ENCODE measurements around the gene ERICH6.

ERICH6 gene

DNA sequence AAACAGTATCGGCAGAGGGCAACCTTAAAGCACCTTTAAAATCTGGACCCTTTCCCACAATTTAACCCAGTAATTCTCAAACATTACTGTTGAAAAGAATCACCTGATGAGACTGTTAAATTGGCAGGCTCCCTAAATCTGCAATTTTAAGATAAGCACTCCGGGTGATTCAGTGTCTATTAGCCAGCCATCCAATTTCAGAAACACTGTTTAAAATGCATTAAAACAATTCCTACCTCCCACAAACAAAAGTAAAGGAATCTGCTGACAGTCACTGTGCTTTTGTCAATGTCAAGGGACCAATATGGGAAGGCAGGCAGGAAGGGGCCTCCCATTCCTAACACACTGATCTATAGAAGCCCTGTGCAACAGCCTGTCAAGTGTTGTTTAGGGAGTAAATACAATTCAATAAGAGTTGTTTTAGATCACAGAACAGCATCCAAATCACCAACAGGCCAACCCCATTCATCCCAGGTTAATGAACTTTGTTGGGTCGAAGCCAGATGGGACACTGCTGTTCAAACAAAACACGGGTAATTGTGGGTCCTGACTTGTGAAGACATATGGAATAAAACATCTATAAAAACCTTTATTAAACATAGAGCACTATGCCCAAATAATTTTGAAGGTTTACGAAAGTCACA, 37.9 kb upstream of the ERICH6 start:
- no peak for DNase-seq (ENCODE audit: low read depth in 2 of 2)
- no peak overlapping the region for H3K4me3 ChIP-seq (replicated peaks in 1 of 2; ENCODE audit: low read depth in 2 of 2, low read length in 2 of 2)
- TF ChIP-seq, protein P1, sequence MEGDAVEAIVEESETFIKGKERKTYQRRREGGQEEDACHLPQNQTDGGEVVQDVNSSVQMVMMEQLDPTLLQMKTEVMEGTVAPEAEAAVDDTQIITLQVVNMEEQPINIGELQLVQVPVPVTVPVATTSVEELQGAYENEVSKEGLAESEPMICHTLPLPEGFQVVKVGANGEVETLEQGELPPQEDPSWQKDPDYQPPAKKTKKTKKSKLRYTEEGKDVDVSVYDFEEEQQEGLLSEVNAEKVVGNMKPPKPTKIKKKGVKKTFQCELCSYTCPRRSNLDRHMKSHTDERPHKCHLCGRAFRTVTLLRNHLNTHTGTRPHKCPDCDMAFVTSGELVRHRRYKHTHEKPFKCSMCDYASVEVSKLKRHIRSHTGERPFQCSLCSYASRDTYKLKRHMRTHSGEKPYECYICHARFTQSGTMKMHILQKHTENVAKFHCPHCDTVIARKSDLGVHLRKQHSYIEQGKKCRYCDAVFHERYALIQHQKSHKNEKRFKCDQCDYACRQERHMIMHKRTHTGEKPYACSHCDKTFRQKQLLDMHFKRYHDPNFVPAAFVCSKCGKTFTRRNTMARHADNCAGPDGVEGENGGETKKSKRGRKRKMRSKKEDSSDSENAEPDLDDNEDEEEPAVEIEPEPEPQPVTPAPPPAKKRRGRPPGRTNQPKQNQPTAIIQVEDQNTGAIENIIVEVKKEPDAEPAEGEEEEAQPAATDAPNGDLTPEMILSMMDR (IDR thresholded peaks at IDR 0.05; ENCODE audit: low read depth, low read length) = no peak

DNA sequence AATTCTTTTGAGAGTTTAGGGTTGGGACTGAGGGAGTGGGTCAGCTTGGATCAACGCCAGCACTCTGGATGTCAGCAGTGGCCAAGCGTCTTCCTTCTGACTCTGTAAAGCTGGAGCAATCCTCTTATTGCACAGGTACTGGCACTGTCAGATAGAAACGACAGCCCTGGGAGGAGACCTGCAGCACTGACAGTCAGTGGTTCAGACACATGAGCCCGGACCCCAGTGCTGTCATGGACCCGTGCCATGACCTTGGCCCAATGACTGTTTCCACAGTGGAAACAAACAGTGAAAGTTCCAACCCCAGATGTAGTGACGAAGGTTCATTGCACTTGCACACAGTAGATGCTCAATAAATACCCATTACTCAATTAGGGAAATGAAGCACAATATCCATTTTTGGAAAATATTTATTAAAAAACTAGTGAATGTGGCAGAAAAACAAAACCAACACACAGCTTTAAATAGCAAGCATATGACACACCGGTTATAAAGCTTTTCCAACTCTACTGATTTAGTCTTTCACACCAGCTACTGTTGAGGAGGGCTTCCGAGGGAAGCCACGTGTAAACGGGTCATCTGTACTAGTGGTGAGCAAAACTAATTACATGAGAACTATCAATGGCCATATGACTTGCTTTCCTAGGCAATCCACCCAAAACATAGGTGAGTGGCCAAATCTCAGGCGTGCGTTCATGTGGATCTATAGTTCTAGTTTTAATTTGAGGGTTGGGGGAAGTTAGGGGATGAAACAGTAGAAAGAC, 37.2 kb upstream of the ERICH6 start:
- no peak overlapping the region for H3K4me3 ChIP-seq (replicated peaks in 1 of 2; ENCODE audit: low read depth in 2 of 2, low read length in 2 of 2)
- TF ChIP-seq, protein P1 (IDR thresholded peaks at IDR 0.05; ENCODE audit: low read depth, low read length) = no peak
- no peak for DNase-seq (ENCODE audit: low read depth in 2 of 2)

DNA sequence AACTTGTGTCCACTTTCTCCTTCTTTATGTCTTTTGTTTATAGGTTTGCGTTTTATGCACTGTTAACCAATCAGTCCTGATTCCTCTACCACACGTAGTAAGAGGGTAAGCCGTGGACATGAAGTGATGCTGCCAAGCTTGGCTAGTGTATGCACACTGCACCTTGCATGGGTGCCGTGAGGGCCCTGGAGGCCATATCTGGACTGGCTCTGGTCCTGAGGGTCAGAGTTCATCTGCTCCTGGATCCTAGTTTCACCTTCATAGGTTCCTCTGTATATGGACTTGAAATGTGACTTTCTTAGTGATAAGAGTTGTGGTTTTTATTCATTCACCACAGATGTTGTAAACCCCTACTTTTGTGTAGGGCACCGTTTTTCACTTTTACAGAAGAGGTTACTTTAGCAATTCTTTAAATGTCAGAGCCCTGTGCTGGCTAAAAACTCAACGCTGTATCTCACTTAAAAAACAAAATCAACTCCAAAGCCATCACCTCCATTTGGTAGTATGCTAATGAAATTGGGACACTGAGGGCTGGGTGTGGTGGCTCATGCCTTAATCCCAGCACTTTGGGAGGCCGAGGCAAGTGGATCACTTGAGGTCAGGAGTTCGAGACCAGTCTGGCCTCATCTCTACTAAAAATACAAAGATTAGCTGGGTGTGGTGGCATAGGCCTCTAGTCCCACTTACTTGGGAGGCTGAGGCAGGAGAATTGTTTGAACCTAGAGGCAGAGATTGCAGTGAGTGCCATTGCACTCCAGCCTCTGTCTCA, 36.3 kb upstream of the ERICH6 start:
- no peak for DNase-seq (ENCODE audit: low read depth in 2 of 2)
- H3K4me3 ChIP-seq (replicated peaks in 1 of 2; ENCODE audit: low read depth in 2 of 2, low read length in 2 of 2) = no peak overlapping the region

DNA sequence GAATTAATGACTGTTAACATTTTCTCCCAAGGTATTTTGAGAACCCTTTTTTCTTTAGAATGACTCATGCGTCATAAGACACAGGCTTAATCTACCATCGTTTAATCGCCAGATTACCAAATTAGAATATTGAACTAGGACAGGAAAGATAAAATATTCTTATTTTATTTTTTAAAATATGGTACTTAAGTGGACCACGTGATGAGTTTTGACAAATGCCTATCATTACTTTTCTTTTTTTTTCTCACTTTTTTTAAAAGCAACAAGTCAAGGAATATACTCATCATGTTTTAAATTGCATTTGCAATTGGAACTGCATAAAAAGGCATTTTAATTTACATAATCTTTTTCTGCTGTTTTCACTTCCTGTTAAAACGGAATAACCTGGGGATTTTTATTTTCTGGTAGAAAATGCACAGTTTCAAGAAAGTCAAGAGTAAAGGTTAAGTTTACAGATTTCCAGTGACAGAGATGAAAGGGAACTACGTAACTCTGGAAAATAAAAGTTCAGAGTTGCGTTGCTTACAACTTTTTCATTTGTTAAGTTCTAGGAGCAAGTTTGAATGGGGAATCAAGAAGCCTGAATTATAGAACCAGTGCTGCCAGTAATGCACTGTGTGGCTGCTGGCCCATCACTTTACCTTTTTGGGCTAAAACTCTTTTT, 35.6 kb upstream of the ERICH6 start:
- no peak for DNase-seq (ENCODE audit: low read depth in 2 of 2)
- H3K4me3 ChIP-seq (replicated peaks in 1 of 2; ENCODE audit: low read depth in 2 of 2, low read length in 2 of 2) = no peak overlapping the region
- TF ChIP-seq, protein P1 (IDR thresholded peaks at IDR 0.05; ENCODE audit: low read depth, low read length) = no peak

More for the DNA sequence above, 36.3 kb upstream of the ERICH6 start:
- TF ChIP-seq, protein P1 (IDR thresholded peaks at IDR 0.05; ENCODE audit: low read depth, low read length) = no peak

DNA sequence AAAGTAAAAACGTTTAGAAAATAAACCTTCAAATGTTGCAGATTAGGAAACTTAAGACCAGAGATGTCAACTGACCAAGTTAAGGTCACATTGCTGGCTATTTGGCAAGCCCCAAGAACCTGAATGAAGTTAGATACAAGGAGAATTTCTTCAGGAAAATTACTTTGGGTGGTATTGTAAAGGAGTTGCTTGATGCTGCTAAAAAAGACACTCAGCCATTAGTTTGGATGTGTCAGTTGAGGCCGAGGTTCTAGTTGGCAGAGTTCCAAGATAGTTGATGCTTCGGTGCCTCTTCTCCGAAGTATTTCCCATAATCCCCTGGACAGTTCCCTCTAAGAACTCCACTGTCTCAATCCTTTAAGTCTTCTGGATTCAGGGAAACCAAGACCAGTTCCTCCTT, 35.0 kb upstream of the ERICH6 start:
- TF ChIP-seq, protein P1 (IDR thresholded peaks at IDR 0.05; ENCODE audit: low read depth, low read length) = no peak
- H3K4me3 ChIP-seq (replicated peaks in 1 of 2; ENCODE audit: low read depth in 2 of 2, low read length in 2 of 2) = no peak overlapping the region
- DNase-seq (ENCODE audit: low read depth in 2 of 2) = peak in 1 of 2 donors; percentile 54

DNA sequence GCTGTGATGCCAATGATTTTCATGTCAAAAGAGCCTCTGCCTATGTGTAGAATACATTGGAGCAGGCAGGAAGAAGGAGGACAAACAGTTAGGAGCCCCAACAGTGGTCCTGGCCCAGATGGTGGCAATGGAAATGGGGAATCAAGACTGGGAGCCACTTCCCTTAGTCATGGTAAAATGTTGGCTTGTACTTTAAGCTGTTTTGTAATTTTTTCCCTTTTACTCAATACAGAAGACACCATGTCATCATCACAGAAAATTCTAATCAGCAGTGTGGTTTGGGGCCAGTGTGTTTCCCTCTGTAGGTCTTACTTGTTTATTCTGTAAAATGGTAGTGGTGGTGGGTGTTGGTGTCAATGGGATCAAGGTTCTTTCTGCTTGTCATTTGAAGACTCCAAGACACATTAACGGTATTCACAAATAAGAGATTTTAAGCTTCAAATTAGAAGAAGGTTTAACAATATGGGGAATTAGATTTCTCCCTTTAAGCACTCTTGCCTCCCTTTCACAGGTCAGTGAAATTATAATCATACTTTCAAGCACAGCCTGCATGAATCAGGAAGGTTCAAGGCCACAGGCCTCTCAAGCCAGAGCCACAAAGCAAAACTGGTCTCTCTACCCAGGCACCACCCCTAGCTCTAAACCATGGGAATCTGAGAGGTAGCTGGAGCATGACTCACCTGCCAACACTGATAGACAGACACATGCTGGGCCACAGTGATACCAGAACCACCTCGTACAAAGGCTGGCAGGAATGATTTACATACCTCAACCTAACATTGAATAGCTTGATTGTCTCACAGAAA, 34.4 kb upstream of the ERICH6 start:
- peak; percentile 60 to 64 for DNase-seq (ENCODE audit: low read depth in 2 of 2)
- no peak overlapping the region for H3K4me3 ChIP-seq (replicated peaks in 1 of 2; ENCODE audit: low read depth in 2 of 2, low read length in 2 of 2)
- TF ChIP-seq, protein P1 (IDR thresholded peaks at IDR 0.05; ENCODE audit: low read depth, low read length) = no peak
